ENCODE measurements around the gene MPP3.

- TF ChIP-seq EZH2 (IDR thresholded peaks at IDR 0.05; ENCODE audit: borderline replicate concordance, insufficient read depth, low read depth, low read length, poor library complexity, severe bottlenecking) (no peak), CTCF (IDR thresholded peaks at IDR 0.05) (no peak)
These were observed 20.3 kb downstream of the MPP3 start for GRCh38 chr17:43812396-43813265.
